Measurements from ENCODE around the gene IER3. TPM values are rescaled to one million over a fixed set of nuclear protein-coding genes. Genes with fewer than 3 reads are reported as not detected.

The IER3 gene
- polyA plus RNA-seq, 3 donors, result 30.6 to 188 (median 53.2) TPM

DNA sequence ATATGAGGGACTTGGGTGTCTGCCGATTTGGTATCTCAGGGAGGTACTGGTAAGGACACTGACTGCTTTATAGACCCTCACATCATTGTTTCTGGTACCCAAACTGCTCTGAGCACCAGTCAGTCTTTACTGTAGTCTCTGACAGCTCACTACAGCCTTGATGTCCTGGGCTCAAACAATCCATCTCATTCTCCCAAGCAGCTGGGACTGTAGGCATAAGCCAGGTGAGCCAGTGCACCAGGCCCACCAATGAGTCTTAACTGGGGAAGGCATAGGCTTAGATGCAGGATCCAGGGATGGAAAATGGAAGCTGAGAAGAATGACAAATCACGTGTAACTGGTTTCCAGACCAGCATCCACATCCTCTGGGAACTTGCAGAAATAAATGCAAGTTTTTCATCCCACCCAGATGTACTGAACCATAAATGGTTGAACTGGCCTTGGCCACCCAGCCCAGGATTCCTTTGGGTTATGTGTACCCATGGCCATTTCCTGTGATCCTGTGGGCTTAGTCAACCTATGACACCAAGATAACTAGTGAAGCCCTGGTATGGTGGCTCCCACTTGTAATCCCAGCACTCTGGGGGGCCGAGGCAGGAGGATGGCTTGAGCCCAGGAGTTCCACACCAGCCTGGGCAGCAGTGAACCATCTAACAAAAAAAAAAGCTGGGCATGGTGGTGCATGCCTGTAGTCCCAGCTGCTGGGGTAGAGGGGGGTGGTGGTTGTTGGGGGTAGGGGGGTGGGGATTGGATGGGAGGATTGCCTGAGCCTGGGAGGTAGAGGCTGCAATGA lies 18.4 kb downstream of the IER3 start:
- Mint-ChIP-seq H3K27ac (peak overlapping the region in 1 of 7 donors; percentile 63), H3K4me1 (peaks cover 38% of the 10 kb centered on the region), H3K36me3 (peaks cover 52 to 76% of the 10 kb centered on the region in 2 donors), H3K4me3 (no peak overlapping the region), H3K27me3 (ENCODE audit: low read depth in 3 of 3) (peaks cover 0 to 2% (median 0%) of the 10 kb centered on the region in 3 donors), H3K9me3 (no peaks in the 10 kb centered on the region)
- Histone ChIP-seq H3K27ac (ENCODE audit: low read depth in 1 of 2, low read length in 2 of 2) (peak overlapping the region in 1 of 2 donors; percentile 21), H3K4me1 (ENCODE audit: control insufficient read depth in 1 of 2, insufficient read depth in 2 of 2, low read length in 2 of 2) (peaks cover 28 to 42% of the 10 kb centered on the region in 2 donors), H2AFZ (ENCODE audit: insufficient read depth, low read depth, low read length, poor library complexity, severe bottlenecking) (no peak overlapping the region), H3K4me2 (replicated peaks; ENCODE audit: extremely low read depth, low read length, poor library complexity, severe bottlenecking) (no peak overlapping the region), H3K9ac (ENCODE audit: insufficient read depth, low read length, poor library complexity, severe bottlenecking) (no peak overlapping the region), H3K4me3 (replicated peaks in 1 of 3; ENCODE audit: low read depth in 2 of 3, low read length in 3 of 3) (no peak overlapping the region), H3K9me3 (replicated peaks in 1 of 2; ENCODE audit: control insufficient read depth in 1 of 2, insufficient read depth in 1 of 2, low read length in 2 of 2) (no peaks in the 10 kb centered on the region), H3K36me3 (replicated peaks in 1 of 2; ENCODE audit: control insufficient read depth in 1 of 2, insufficient read depth in 2 of 2, low read length in 2 of 2) (peaks cover 48 to 78% of the 10 kb centered on the region in 2 donors), H4K20me1 (ENCODE audit: insufficient read depth, low read length) (peaks cover 81% of the 10 kb centered on the region), H3K79me2 (ENCODE audit: insufficient read depth, low read length) (peaks cover 59% of the 10 kb centered on the region), H3K27me3 (ENCODE audit: control insufficient read depth in 2 of 2, insufficient read depth in 2 of 2, low read length in 2 of 2) (no peaks in the 10 kb centered on the region)
- DNase-seq, result no peak
- intact Hi-C loops (cut with micrococcal nuclease), result loop anchor here in 1 of 2 donors (10.0 kb wide), 1 partner anchor 241 kb away; the partner anchor contains the start of gene HLA-E
- TF ChIP-seq, protein P1, sequence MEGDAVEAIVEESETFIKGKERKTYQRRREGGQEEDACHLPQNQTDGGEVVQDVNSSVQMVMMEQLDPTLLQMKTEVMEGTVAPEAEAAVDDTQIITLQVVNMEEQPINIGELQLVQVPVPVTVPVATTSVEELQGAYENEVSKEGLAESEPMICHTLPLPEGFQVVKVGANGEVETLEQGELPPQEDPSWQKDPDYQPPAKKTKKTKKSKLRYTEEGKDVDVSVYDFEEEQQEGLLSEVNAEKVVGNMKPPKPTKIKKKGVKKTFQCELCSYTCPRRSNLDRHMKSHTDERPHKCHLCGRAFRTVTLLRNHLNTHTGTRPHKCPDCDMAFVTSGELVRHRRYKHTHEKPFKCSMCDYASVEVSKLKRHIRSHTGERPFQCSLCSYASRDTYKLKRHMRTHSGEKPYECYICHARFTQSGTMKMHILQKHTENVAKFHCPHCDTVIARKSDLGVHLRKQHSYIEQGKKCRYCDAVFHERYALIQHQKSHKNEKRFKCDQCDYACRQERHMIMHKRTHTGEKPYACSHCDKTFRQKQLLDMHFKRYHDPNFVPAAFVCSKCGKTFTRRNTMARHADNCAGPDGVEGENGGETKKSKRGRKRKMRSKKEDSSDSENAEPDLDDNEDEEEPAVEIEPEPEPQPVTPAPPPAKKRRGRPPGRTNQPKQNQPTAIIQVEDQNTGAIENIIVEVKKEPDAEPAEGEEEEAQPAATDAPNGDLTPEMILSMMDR (IDR thresholded peaks at IDR 0.05), result no peak
- WGBS (ENCODE audit: insufficient coverage), result 90% methylated on average over 1 of the region's 3 CpGs

DNA sequence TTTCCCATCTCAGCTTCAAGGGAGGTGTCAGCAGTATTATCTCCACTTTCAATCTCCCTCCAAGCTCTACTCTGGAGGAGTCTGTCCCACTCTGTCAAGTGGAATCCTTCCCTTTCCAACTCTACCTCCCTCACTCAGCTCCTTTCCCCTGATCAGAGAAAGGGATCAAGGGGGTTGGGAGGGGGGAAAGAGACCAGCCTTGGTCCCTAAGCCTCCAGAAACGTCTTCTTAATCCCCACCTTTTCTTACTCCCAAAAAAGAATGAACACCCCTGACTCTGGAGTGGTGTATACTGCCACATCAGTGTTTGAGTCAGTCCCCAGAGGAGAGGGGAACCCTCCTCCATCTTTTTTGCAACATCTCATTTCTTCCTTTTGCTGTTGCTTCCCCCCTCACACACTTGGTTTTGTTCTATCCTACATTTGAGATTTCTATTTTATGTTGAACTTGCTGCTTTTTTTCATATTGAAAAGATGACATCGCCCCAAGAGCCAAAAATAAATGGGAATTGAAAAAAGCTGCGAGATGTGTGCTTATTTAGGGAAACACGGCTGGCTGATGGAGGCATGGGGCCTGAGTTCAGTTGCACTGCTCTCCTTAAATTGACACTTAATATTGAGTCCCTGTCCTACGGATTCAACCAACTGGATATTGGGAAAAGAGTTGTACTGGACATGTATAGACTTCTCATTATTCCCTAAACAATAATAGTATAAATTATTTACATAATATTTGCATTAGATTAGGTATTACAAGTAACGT lies 19.3 kb downstream of the IER3 start:
- Histone ChIP-seq H3K9ac (ENCODE audit: insufficient read depth, low read length, poor library complexity, severe bottlenecking) (no peak overlapping the region), H3K36me3 (replicated peaks in 1 of 2; ENCODE audit: control insufficient read depth in 1 of 2, insufficient read depth in 2 of 2, low read length in 2 of 2) (peaks cover 48 to 74% of the 10 kb centered on the region in 2 donors), H3K4me3 (replicated peaks in 1 of 3; ENCODE audit: low read depth in 2 of 3, low read length in 3 of 3) (no peak overlapping the region), H3K9me3 (replicated peaks in 1 of 2; ENCODE audit: control insufficient read depth in 1 of 2, insufficient read depth in 1 of 2, low read length in 2 of 2) (no peaks in the 10 kb centered on the region), H3K27ac (ENCODE audit: low read depth in 1 of 2, low read length in 2 of 2) (no peak overlapping the region), H3K4me1 (ENCODE audit: control insufficient read depth in 1 of 2, insufficient read depth in 2 of 2, low read length in 2 of 2) (peaks cover 19 to 34% of the 10 kb centered on the region in 2 donors), H2AFZ (ENCODE audit: insufficient read depth, low read depth, low read length, poor library complexity, severe bottlenecking) (no peak overlapping the region), H3K79me2 (ENCODE audit: insufficient read depth, low read length) (peaks cover 61% of the 10 kb centered on the region), H4K20me1 (ENCODE audit: insufficient read depth, low read length) (peaks cover 74% of the 10 kb centered on the region), H3K27me3 (ENCODE audit: control insufficient read depth in 2 of 2, insufficient read depth in 2 of 2, low read length in 2 of 2) (no peaks in the 10 kb centered on the region), H3K4me2 (replicated peaks; ENCODE audit: extremely low read depth, low read length, poor library complexity, severe bottlenecking) (no peak overlapping the region)
- peak overlapping the region; percentile 2 to 86 (median 44) for H3K27ac Mint-ChIP-seq
- H3K9me3 Mint-ChIP-seq, result no peaks in the 10 kb centered on the region
- DNase-seq, result no peak
- TF ChIP-seq, protein P1 (IDR thresholded peaks at IDR 0.05), result no peak
- peaks cover 47 to 71% of the 10 kb centered on the region in 2 donors for H3K36me3 Mint-ChIP-seq
- no peak overlapping the region for H3K4me3 Mint-ChIP-seq
- peaks cover 0 to 2% (median 0%) of the 10 kb centered on the region in 3 donors for H3K27me3 Mint-ChIP-seq (ENCODE audit: low read depth in 3 of 3)
- peaks cover 30% of the 10 kb centered on the region for H3K4me1 Mint-ChIP-seq
- WGBS (ENCODE audit: insufficient coverage), result no CpG with 5 or more reads among the region's 6 CpGs
- intact Hi-C loops (cut with micrococcal nuclease), result loop anchor here (5.0 to 10.0 kb wide), 3 partner anchors 108 to 243 kb away; partner anchors contain the start of genes HLA-E (in 1 of the 2), MRPS18B (in 1 of the 2) and PPP1R10 (in 1 of the 2)
